GM12891 (cell line): Measurements from ENCODE around the gene TMEM164.
A peak's percentile ranks its signal among the peaks of the same experiment; 100 is the strongest.
"Not testable (repeated sequence)": the region's sequence is repeated elsewhere in the genome, so short reads cannot be mapped to it uniquely, and the experiment has no call there.

Experiments
- DNase-seq: peaks from one replicate; pipeline ENCODE4 v3.0.0; 2011; ENCODE audit warnings: low spot score; ENCODE audit not compliant: insufficient read length
- FAIRE-seq: peaks from 2 replicates; lab custom pipeline; 2011; peaks lifted over from hg19 to GRCh38; lab: Jason Lieb, UNC
- PAX5 ChIP-seq: IDR thresholded peaks from 2 replicates; pipeline ENCODE4 v1.6.1; 2011; ENCODE audit warnings: low read length, moderate library complexity, mild to moderate bottlenecking; ENCODE audit not compliant: insufficient read depth, severe bottlenecking
- POLR2A ChIP-seq: IDR thresholded peaks from 2 replicates; pipeline ENCODE4 v1.6.1; 2011; ENCODE audit warnings: low read depth, low read length, control low read depth
- POLR2AphosphoS5 ChIP-seq: IDR thresholded peaks from 2 replicates; pipeline ENCODE4 v1.6.1; 2011; ENCODE audit warnings: low read depth, low read length, control low read depth
- POU2F2 ChIP-seq: IDR thresholded peaks from 2 replicates; pipeline ENCODE4 v1.6.1; 2011; ENCODE audit warnings: low read depth, mild to moderate bottlenecking, control low read depth, low read length, moderate library complexity
- SPI1 ChIP-seq: IDR thresholded peaks from 2 replicates; pipeline ENCODE4 v1.6.1; 2011; ENCODE audit warnings: low read depth, low read length, control low read depth
- TAF1 ChIP-seq: IDR thresholded peaks from 2 replicates; pipeline ENCODE4 v1.6.1; 2011; ENCODE audit warnings: low read depth, low read length, control low read depth

The TMEM164 gene

DNA sequence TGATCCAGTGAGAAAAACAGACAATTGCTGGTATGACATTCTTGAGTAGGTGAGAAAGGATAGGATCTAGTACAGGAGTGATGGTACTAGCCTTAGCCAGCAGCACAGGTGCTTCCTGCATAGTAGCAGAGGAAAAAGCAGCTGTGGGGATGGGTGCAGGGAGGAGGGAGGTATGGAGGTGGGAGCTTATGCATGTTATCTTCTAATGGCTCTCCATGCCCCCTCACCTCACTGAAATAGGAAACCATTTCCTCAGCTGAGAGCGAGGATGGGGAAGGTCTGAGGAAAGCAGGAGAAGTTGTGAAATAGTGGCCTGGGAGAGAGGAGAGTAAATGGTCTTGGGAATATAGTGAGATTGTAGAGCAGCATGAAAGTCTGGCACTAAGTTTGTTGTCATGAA lies 136.3 kb downstream of the TMEM164 start:
- no peak for FAIRE-seq
- DNase-seq = no peak
- TF ChIP-seq POU2F2 (no peak), TAF1 (no peak), POLR2A (no peak), POLR2AphosphoS5 (no peak), SPI1 (no peak), PAX5 (no peak)

DNA sequence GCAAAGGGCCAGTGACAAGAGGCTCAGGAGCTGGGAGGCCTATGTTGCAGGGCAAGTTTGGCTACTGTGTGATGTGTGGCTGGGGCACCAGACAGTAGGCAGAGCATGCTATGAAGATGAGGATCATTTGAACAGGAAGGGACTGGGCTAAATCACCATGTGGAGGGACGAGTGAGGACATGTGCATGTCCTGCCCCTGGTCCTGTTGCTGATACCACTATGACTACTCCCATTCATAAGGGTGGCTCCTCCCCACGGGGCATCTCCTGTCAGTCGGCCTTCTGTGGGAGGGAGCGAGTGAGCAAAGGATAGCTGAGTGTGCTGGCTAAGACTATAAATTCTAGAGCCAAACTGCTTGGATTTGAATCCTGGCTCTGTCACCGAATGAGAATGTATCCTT lies 139.2 kb downstream of the TMEM164 start:
- DNase-seq (no peak), FAIRE-seq (peak; percentile 47)
- TF ChIP-seq POU2F2 = no peak
- no peak for TF ChIP-seq TAF1

DNA sequence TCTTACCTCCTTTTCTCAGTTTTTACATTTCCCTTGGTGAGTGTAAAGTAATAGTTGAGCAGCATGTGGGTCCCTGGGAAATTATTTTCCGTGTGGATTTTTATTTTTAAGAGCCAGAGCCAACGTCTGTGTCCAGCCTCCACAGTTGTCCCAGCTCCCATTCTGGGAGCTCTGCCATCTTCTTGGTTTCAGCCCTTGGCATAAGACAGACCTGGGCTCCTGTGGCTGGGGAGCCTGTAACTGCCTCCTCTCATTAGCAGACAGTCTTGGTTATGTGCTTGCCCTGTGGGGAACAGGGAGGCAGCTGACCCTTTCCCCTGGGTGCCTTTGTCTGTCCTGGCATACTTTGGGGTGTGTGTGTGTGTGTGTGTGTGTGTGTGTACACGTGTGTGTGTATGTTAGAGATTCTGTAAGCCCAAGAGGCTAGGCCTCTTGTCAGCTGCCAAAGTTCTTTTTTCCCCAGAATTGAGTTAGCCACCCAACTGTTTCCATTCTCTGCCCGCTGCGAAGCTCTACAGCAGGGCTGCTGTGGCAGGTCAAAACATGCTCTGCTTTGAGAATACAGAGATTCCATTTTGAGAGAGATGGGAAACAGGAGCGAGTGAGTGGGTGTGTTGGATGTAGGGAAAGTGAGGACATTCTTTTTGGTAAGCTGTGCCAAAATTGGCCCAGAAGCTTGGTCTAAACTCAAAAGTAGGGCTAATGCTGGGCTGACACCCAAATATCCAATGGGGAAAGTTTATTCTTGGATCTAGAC lies 140.7 kb downstream of the TMEM164 start:
- FAIRE-seq (peak; percentile 45), DNase-seq (no peak)
- TF ChIP-seq SPI1 (no peak), PAX5 (no peak), TAF1 (no peak), POU2F2 (no peak), POLR2AphosphoS5 (no peak), POLR2A (no peak)

DNA sequence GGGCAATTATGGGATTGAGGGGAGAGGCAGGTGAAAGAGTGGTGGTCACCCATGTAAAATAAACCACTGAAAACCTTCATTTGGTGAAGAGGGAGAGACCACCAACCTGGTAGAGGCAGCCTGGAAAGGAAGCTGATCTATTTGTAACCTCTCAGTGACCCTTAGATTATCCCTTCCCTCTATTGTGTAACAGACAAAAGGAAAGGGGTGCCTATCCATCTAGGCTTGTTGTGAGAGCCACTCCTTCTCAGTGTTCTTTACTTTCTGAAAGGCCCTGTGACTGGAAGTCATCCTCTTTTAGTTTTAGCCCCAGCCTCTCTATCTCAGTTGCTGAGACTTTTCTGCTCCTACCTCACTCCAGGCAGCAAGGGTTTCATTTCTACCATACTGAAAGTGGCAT lies 142.4 kb downstream of the TMEM164 start:
- FAIRE-seq (peak; percentile 13), DNase-seq (no peak)

DNA sequence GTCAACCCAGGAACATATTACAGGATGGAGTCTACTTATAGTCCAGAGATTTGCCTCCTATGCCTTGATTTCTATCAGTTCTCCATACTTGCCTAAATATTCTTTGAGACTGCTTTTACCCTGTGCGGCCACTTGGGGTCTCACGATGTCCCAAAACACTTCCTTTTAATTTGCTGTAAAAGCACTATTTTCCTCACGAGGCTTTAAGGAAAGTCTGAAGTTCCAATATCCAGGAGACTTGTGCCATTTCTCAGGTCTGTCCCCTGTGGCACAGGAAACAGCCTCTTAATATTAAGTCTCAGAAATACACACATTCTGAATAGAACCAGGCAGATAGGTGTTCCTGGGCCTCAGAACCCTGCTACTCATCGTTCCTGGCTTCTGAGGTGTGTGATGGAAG lies 142.9 kb downstream of the TMEM164 start:
- TF ChIP-seq POU2F2 (no peak), POLR2A (no peak), SPI1 (peak; percentile 44)
- no peak for DNase-seq
- no peak for FAIRE-seq

More for the DNA sequence above, 142.4 kb downstream of the TMEM164 start:
- TF ChIP-seq SPI1 (no peak), POLR2AphosphoS5 (no peak), TAF1 (no peak)

DNA sequence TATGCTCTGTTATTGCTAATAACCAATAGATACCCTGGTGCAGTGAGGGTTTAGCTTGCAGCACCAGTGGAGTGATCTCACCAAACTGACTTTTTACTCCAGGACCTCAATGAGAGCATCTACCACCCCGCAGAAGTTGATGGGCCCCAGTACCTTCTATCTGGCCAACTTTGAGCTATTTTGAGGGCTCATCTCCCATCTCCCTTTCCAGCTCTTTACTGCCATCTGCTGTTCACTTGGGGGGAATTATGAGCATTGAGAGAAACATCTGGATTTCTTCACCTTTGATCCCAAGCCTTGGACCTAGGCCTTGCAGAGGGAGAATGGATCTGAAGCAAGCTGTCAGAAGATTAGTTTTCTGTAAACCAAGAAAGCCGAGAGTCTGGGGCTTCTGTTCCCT lies 143.6 kb downstream of the TMEM164 start:
- FAIRE-seq (peak; percentile 82), DNase-seq (no peak)
- TF ChIP-seq POLR2AphosphoS5 (no peak), POU2F2 (no peak), TAF1 (no peak), SPI1 (no peak), PAX5 (no peak), POLR2A (no peak)

DNA sequence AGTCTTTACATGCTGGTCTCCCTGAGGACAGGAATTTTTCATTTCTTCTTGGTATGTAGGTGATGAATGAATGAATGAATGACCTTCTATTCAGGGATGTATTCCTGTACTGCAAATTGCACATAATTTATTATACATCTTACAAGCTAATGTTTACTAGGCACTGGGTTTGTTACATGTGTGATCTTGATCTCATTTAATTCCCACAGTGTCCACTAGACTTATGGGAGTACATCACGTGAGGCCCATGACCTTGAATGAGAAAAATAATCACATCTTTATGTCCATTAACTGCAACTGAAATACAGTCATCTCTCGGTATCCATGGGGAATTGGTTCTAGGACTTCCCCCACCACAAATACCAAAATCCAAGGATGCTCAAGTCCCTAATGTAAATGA lies 150.3 kb downstream of the TMEM164 start:
- TF ChIP-seq POLR2AphosphoS5 = no peak
- TF ChIP-seq TAF1 = no peak
- no peak for TF ChIP-seq PAX5
- no peak for TF ChIP-seq SPI1
- TF ChIP-seq POU2F2 = no peak
- TF ChIP-seq POLR2A = no peak
- FAIRE-seq = no peak

DNA sequence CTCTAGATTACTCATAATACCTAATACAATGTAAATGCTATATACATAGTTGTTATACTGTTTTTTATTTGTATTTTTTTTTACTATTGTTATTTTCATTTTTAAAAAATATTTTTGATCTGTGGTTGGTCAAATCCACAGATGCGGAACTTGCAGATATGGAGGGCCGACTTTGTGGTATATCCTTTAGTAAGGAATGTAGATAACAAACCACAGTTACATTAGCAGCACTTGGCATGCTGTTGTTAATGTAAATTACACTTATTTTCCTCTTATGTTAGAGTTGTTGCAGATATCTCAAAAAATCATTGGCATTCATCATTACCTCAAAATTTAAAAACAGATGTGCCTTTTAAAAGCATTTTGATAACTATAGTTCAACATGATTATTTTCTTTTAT lies 151.0 kb downstream of the TMEM164 start:
- TF ChIP-seq POLR2A = no peak
- no peak for TF ChIP-seq TAF1
- TF ChIP-seq POU2F2 = no peak
- no peak for TF ChIP-seq SPI1
- no peak for TF ChIP-seq PAX5
- no peak for TF ChIP-seq POLR2AphosphoS5
- no peak for FAIRE-seq
- no peak for DNase-seq

More for the DNA sequence above, 150.3 kb downstream of the TMEM164 start:
- no peak for DNase-seq

DNA sequence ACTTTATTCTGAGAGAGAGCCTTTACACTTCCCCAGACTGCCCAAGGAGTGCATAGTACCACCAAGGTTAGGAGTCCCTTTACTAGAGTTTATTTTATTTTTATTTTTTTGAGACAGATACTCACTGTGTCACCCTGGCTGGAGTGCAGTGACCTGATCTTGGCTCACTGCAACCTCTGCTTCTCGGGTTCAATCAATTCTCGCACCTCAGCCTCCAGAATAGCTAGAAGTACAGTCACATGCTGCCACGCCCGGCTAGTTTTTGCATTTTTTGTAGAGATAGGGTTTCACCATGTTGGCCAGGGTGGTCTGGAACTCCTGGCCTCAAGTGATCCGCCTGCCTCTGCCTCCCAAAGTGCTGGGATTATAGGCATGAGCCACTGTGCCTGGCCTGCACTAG lies 151.4 kb downstream of the TMEM164 start:
- DNase-seq, FAIRE-seq: not testable (repeated sequence)

DNA sequence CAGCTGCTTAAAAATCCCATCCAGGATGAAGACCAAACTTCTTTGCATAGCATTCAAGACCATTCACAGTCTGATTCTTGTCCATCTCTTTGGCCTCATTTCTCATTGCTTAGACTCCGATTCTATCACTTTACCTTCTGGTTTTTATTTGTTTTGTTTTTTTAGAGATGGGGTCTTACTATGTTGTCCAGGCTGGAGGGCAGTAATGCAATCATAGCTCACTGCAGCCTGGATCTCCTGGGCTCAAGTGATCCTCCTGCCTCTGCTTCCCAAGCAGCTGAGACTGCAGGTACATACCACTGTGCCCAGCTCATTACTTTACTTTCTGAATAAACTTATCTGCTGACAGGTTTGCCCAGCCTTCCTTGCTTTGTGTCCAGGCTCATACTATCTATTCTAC lies 152.8 kb downstream of the TMEM164 start:
- FAIRE-seq (peak; percentile 35), DNase-seq (no peak)
- TF ChIP-seq POLR2AphosphoS5 = no peak
- TF ChIP-seq POLR2A = no peak
- no peak for TF ChIP-seq POU2F2
- no peak for TF ChIP-seq TAF1
- TF ChIP-seq PAX5 = no peak
- no peak for TF ChIP-seq SPI1
